ENCODE measurements around the gene PHC3.

The PHC3 gene

GRCh38 chr3:170079536-170080165, 101.9 kb downstream of the PHC3 start:
- TF ChIP-seq ESRRG (CRISPR knock-in tag; IDR thresholded peaks at IDR 0.05) (no peak), SNAI2 (CRISPR knock-in tag; IDR thresholded peaks at IDR 0.05) (no peak), ZFP30 (CRISPR knock-in tag; IDR thresholded peaks at IDR 0.05) (no peak), CSDC2 (CRISPR knock-in tag; IDR thresholded peaks at IDR 0.05) (no peak), ZNF8 (CRISPR knock-in tag; IDR thresholded peaks at IDR 0.05) (no peak), PATZ1 (CRISPR knock-in tag; IDR thresholded peaks at IDR 0.05; ENCODE audit: borderline replicate concordance) (no peak), BACH2 (CRISPR knock-in tag; IDR thresholded peaks at IDR 0.05; ENCODE audit: borderline replicate concordance) (no peak), ZNF565 (CRISPR knock-in tag; conservative IDR thresholded peaks at IDR 0.05; ENCODE audit: low read depth) (no peak), ARNTL (CRISPR knock-in tag; IDR thresholded peaks at IDR 0.05; ENCODE audit: borderline replicate concordance, low read depth) (no peak), CREB5 (CRISPR knock-in tag; IDR thresholded peaks at IDR 0.05; ENCODE audit: low read depth) (no peak), RARB (CRISPR knock-in tag; IDR thresholded peaks at IDR 0.05) (no peak), PPARA (CRISPR knock-in tag; IDR thresholded peaks at IDR 0.05; ENCODE audit: borderline replicate concordance) (no peak), ZNF70 (CRISPR knock-in tag; IDR thresholded peaks at IDR 0.05) (no peak), ZC3H10 (CRISPR knock-in tag; IDR thresholded peaks at IDR 0.05) (no peak)
- ATAC-seq: no peak; the same call in 2 of the 3 replicates

- TF ChIP-seq PPARA (CRISPR knock-in tag; IDR thresholded peaks at IDR 0.05; ENCODE audit: borderline replicate concordance) (no peak), OSR1 (CRISPR knock-in tag; IDR thresholded peaks at IDR 0.05) (no peak), ARNTL (CRISPR knock-in tag; IDR thresholded peaks at IDR 0.05; ENCODE audit: borderline replicate concordance, low read depth) (no peak), TSHZ2 (CRISPR knock-in tag; IDR thresholded peaks at IDR 0.05) (no peak), ISL1 (CRISPR knock-in tag; IDR thresholded peaks at IDR 0.05) (no peak), TOX (CRISPR knock-in tag; IDR thresholded peaks at IDR 0.05; ENCODE audit: borderline replicate concordance) (no peak)
These were observed 102.8 kb downstream of the PHC3 start for GRCh38 chr3:170078620-170079281.

GRCh38 chr3:170077361-170077760, 104.2 kb downstream of the PHC3 start:
- ATAC-seq: no peak
- TF ChIP-seq ZFP3 (CRISPR knock-in tag; IDR thresholded peaks at IDR 0.05) (no peak), PATZ1 (CRISPR knock-in tag; IDR thresholded peaks at IDR 0.05; ENCODE audit: borderline replicate concordance) (no peak), CREB5 (CRISPR knock-in tag; IDR thresholded peaks at IDR 0.05; ENCODE audit: low read depth) (no peak), SNAI2 (CRISPR knock-in tag; IDR thresholded peaks at IDR 0.05) (no peak), ARNTL (CRISPR knock-in tag; IDR thresholded peaks at IDR 0.05; ENCODE audit: borderline replicate concordance, low read depth) (no peak), OSR1 (CRISPR knock-in tag; IDR thresholded peaks at IDR 0.05) (no peak), ZNF565 (CRISPR knock-in tag; conservative IDR thresholded peaks at IDR 0.05; ENCODE audit: low read depth) (no peak), ZNF70 (CRISPR knock-in tag; IDR thresholded peaks at IDR 0.05) (no peak), TOX (CRISPR knock-in tag; IDR thresholded peaks at IDR 0.05; ENCODE audit: borderline replicate concordance) (no peak), BACH2 (CRISPR knock-in tag; IDR thresholded peaks at IDR 0.05; ENCODE audit: borderline replicate concordance) (no peak), ZNF8 (CRISPR knock-in tag; IDR thresholded peaks at IDR 0.05) (no peak), ESRRG (CRISPR knock-in tag; IDR thresholded peaks at IDR 0.05) (no peak), ISL1 (CRISPR knock-in tag; IDR thresholded peaks at IDR 0.05) (no peak)

More at GRCh38 chr3:170078620-170079281, 102.8 kb downstream of the PHC3 start:
- peak; percentile 25; the same call in 2 of the 3 replicates for ATAC-seq

Measured in SK-N-SH treated with all-trans-retinoic acid at 6 μM for 48 hours (cell line).